Vagina (tissue), 2 donors: ENCODE data around the gene SFMBT2. TPM values are rescaled to one million over a fixed set of nuclear protein-coding genes. Genes with fewer than 3 reads are reported as not detected.

Experiments used
- DNase-seq, 2 donors: peaks; one replicate each; pipeline ENCODE4 v3.0.0-alpha.2; 2017; ENCODE audit errors: extremely low spot score in 2 of 2
- H3K27ac ChIP-seq: fragments of 200-600 bp; sonication (generic); one replicate; pipeline ENCODE4 v1.5.1; 2019
- H3K27me3 ChIP-seq: fragments of 200-600 bp; sonication (generic); one replicate; pipeline ENCODE4 v1.5.1; 2019
- H3K36me3 ChIP-seq, 2 donors: fragments of 200-600 bp; sonication (generic); one replicate each; pipeline ENCODE4 v1.5.1; 2017 to 2019
- H3K4me1 ChIP-seq: fragments of 200-600 bp; sonication (generic); one replicate; pipeline ENCODE4 v1.5.1; 2019
- H3K4me3 ChIP-seq, 2 donors: fragments of 200-600 bp; sonication (generic); 1 replicate in 1 of 2; 2 replicates in 1 of 2; pipeline ENCODE4 v1.5.1; 2016 to 2019
- H3K9me3 ChIP-seq: fragments of 200-600 bp; sonication (generic); one replicate; pipeline ENCODE4 v1.5.1; 2019
- CTCF ChIP-seq, 3 experiments: fragments of 450-650 bp in 2 of 3; fragments of 200-600 bp in 1 of 3; sonication (generic) in 1 of 3; IDR thresholded peaks; one replicate each; pipeline ENCODE4 v1.5.1; 2017 to 2019; ENCODE audit warnings: antibody characterized with exemption in 3 of 3, mild to moderate bottlenecking in 2 of 3, moderate library complexity in 2 of 3
- POLR2A ChIP-seq, 2 donors: fragments of 450-650 bp; IDR thresholded peaks; one replicate each; pipeline ENCODE4 v1.6.1; 2017; ENCODE audit warnings: antibody characterized with exemption in 2 of 2, mild to moderate bottlenecking in 2 of 2, moderate library complexity in 2 of 2
- POLR2AphosphoS5 ChIP-seq, 2 donors: sonication (generic); formaldehyde crosslinking; IDR thresholded peaks; one replicate each; pipeline ENCODE4 v1.9.0; 2017; ENCODE audit warnings: antibody characterized with exemption in 2 of 2, mild to moderate bottlenecking in 2 of 2, low read depth in 1 of 2; ENCODE audit not compliant: insufficient read depth in 1 of 2
- intact Hi-C: fragments of 100-400 bp; cut with DNase I; formaldehyde crosslinking; loops from one replicate; pipeline ENCODE4 v1.15.1; 2023
- total RNA-seq: library from RNA; depleted of rRNA; stranded (reverse); fragments of >200 nt; gene quantifications from one replicate; pipeline ENCODE4 v1.2.3, GENCODE V29; 2016

SFMBT2 gene
- total RNA-seq, 1 donor from 2014 or later: 12.5 TPM

DNA sequence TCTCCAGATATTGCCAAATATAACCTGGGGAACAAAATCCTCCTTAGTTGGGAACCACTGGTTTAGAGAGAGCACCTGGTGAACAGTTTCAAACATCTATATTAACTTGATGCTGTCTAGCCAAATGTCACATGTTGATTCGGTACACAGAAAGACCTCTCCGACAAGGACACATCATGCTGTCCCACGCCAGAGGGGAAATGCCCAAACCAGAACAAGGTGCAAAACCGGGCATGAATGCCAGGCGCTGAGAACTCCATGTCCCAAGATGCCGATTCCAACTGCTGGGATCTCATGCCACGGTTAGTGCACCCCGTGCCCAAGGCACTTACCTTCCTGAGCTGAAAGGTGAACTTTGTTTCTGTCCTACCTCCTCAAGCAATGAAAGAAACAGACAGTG is 100.8 kb downstream of the SFMBT2 start:
- DNase-seq: no peak
- intact Hi-C loops: no loop called here
- Histone ChIP-seq H3K27me3 (no peaks in the 10 kb centered on the region), H3K27ac (no peak overlapping the region), H3K4me3 (no peak overlapping the region), H3K9me3 (no peaks in the 10 kb centered on the region), H3K4me1 (peaks cover 8% of the 10 kb centered on the region), H3K36me3 (no peaks in the 10 kb centered on the region)
- TF ChIP-seq POLR2AphosphoS5 (IDR thresholded peaks at IDR 0.05; ENCODE audit: insufficient read depth in 1 of 2, low read depth in 1 of 2) (no peak), CTCF (IDR thresholded peaks at IDR 0.05) (no peak), POLR2A (IDR thresholded peaks at IDR 0.05) (no peak)

DNA sequence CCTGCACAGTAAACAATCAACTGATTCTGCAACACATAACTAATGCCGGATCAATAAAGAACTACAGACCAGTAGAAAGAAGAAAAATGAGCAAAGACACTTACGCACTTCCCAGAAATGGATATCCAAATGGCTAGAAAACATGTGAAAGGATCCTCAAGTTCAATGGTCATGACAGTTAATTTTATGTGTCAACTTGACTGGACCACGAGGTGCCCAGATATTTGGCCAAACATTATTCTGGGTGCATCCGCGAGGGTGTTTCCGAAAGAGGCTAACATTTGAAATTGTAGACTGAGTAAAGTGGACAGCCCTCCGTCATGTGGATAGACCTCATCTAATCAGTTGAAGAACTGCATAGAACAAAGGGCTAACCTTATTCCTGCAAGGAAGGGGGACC is 102.0 kb downstream of the SFMBT2 start:
- no peaks in the 10 kb centered on the region for H3K9me3 ChIP-seq
- no peak for DNase-seq
- H3K4me3 ChIP-seq: no peak overlapping the region
- intact Hi-C loops: no loop called here
- H3K36me3 ChIP-seq: no peaks in the 10 kb centered on the region
- TF ChIP-seq CTCF (IDR thresholded peaks at IDR 0.05): no peak
- TF ChIP-seq POLR2AphosphoS5 (IDR thresholded peaks at IDR 0.05; ENCODE audit: insufficient read depth in 1 of 2, low read depth in 1 of 2): no peak
- TF ChIP-seq POLR2A (IDR thresholded peaks at IDR 0.05): no peak
- H3K27me3 ChIP-seq: no peaks in the 10 kb centered on the region
- no peak overlapping the region for H3K27ac ChIP-seq
- peaks cover 8% of the 10 kb centered on the region for H3K4me1 ChIP-seq

GRCh38 chr10:7306616-7307015 is 104.2 kb downstream of the SFMBT2 start:
- DNase-seq: no peak
- H3K4me3 ChIP-seq: no peak overlapping the region
- intact Hi-C loops: no loop called here
- no peaks in the 10 kb centered on the region for H3K36me3 ChIP-seq
- no peak overlapping the region for H3K27ac ChIP-seq
- TF ChIP-seq POLR2AphosphoS5 (IDR thresholded peaks at IDR 0.05; ENCODE audit: insufficient read depth in 1 of 2, low read depth in 1 of 2): no peak
- TF ChIP-seq CTCF (IDR thresholded peaks at IDR 0.05): no peak
- no peak for TF ChIP-seq POLR2A (IDR thresholded peaks at IDR 0.05)
- no peaks in the 10 kb centered on the region for H3K27me3 ChIP-seq
- H3K4me1 ChIP-seq: peaks cover 14% of the 10 kb centered on the region
- H3K9me3 ChIP-seq: no peaks in the 10 kb centered on the region

DNA sequence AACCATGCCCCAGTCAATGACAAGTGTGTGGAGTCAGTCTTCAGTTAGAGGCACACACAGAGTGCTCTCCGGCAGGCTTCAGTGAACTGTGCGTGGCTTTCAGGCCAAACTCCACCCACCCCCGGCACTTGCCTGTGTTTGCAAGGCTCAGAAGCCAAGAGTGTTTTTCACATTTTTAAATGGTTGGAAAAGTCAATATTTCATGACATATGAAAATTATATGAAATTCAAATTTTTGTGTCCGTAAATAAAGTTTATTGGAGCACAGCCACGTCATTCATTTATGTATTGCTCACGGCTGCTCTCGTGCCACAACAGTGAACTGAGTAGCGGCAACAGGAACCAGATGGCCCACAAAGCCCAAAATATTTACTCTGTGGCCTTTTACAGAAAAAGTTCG is 104.7 kb downstream of the SFMBT2 start:
- intact Hi-C loops: no loop called here
- no peaks in the 10 kb centered on the region for H3K27me3 ChIP-seq

GRCh38 chr10:7305053-7305452 is 105.8 kb downstream of the SFMBT2 start:
- Histone ChIP-seq H3K4me1 (peaks cover 23% of the 10 kb centered on the region), H3K27ac (no peak overlapping the region), H3K4me3 (no peak overlapping the region), H3K27me3 (no peaks in the 10 kb centered on the region), H3K9me3 (no peaks in the 10 kb centered on the region), H3K36me3 (no peaks in the 10 kb centered on the region)
- TF ChIP-seq POLR2AphosphoS5 (IDR thresholded peaks at IDR 0.05; ENCODE audit: insufficient read depth in 1 of 2, low read depth in 1 of 2) (no peak), CTCF (IDR thresholded peaks at IDR 0.05) (no peak)
- no peak for DNase-seq
- intact Hi-C loops: no loop called here

More for the DNA sequence above, 104.7 kb downstream of the SFMBT2 start:
- peaks cover 14% of the 10 kb centered on the region for H3K4me1 ChIP-seq
- no peaks in the 10 kb centered on the region for H3K9me3 ChIP-seq
- DNase-seq: no peak
- TF ChIP-seq CTCF (IDR thresholded peaks at IDR 0.05) (no peak), POLR2A (IDR thresholded peaks at IDR 0.05) (no peak), POLR2AphosphoS5 (IDR thresholded peaks at IDR 0.05; ENCODE audit: insufficient read depth in 1 of 2, low read depth in 1 of 2) (no peak)
- H3K36me3 ChIP-seq: no peaks in the 10 kb centered on the region
- no peak overlapping the region for H3K27ac ChIP-seq
- no peak overlapping the region for H3K4me3 ChIP-seq
